Liver (tissue), 3 donors: ENCODE results near the gene NCBP2.

Source experiments
- GABPA ChIP-seq, 2 donors: IDR thresholded peaks in 1 of 2; conservative IDR thresholded peaks in 1 of 2; 2 replicates each; pipeline ENCODE4 v1.6.1; 2016; ENCODE audit warnings: antibody characterized with exemption in 2 of 2, mild to moderate bottlenecking in 1 of 2, moderate library complexity in 1 of 2
- HNF4G ChIP-seq: IDR thresholded peaks from 2 replicates; pipeline ENCODE4 v1.6.1; 2016; ENCODE audit warnings: antibody characterized with exemption
- RAD21 ChIP-seq, 2 donors: IDR thresholded peaks; 2 replicates each; pipeline ENCODE4 v1.6.1; 2016; ENCODE audit warnings: antibody characterized with exemption in 2 of 2, mild to moderate bottlenecking in 2 of 2
- SP1 ChIP-seq: IDR thresholded peaks from 2 replicates; pipeline ENCODE4 v1.6.1; 2018; ENCODE audit warnings: antibody characterized with exemption, mild to moderate bottlenecking
- YY1 ChIP-seq: IDR thresholded peaks from 2 replicates; pipeline ENCODE4 v1.6.1; 2016; ENCODE audit warnings: antibody characterized with exemption, mild to moderate bottlenecking
- TF ChIP-seq, protein P1 (sequence below): fragments of 150-350 bp; IDR thresholded peaks from 2 replicates; pipeline ENCODE4 v1.5.1; 2017; ENCODE audit warnings: improper control_type of control experiment, low read depth, low read length; ENCODE audit not compliant: missing input control
- TF ChIP-seq, protein P2 (sequence below): IDR thresholded peaks from 2 replicates; pipeline ENCODE4 v1.6.1; 2016; ENCODE audit warnings: antibody characterized with exemption, mild to moderate bottlenecking
- donor health status: healthy.
- donor health status: healthy.

DNA sequence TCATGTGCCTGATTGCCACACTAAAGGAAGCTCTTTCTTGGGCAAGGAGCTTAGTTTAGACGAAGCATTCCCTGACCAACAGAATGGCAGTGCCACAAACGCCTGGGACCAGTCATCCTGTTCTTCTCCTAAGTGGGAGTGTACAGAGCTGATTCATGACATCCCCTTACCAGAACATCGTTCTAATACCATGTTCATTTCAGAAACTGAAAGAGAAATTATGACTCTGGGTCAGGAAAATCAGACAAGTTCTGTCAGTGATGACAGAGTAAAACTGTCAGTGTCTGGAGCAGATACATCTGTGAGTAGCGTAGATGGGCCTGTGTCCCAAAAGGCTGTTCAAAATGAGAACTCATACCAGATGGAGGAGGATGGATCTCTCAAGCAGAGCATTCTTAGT, 56.2 kb downstream of the NCBP2 start:
- TF ChIP-seq, protein P1, sequence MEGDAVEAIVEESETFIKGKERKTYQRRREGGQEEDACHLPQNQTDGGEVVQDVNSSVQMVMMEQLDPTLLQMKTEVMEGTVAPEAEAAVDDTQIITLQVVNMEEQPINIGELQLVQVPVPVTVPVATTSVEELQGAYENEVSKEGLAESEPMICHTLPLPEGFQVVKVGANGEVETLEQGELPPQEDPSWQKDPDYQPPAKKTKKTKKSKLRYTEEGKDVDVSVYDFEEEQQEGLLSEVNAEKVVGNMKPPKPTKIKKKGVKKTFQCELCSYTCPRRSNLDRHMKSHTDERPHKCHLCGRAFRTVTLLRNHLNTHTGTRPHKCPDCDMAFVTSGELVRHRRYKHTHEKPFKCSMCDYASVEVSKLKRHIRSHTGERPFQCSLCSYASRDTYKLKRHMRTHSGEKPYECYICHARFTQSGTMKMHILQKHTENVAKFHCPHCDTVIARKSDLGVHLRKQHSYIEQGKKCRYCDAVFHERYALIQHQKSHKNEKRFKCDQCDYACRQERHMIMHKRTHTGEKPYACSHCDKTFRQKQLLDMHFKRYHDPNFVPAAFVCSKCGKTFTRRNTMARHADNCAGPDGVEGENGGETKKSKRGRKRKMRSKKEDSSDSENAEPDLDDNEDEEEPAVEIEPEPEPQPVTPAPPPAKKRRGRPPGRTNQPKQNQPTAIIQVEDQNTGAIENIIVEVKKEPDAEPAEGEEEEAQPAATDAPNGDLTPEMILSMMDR = no peak
- TF ChIP-seq SP1 (no peak), YY1 (no peak), HNF4G (no peak), GABPA (IDR thresholded peaks at IDR 0.05 in 1 of 2, conservative IDR thresholded peaks at IDR 0.05 in 1 of 2) (no peak), RAD21 (IDR thresholded peaks at IDR 0.05) (no peak)
- TF ChIP-seq, protein P2, sequence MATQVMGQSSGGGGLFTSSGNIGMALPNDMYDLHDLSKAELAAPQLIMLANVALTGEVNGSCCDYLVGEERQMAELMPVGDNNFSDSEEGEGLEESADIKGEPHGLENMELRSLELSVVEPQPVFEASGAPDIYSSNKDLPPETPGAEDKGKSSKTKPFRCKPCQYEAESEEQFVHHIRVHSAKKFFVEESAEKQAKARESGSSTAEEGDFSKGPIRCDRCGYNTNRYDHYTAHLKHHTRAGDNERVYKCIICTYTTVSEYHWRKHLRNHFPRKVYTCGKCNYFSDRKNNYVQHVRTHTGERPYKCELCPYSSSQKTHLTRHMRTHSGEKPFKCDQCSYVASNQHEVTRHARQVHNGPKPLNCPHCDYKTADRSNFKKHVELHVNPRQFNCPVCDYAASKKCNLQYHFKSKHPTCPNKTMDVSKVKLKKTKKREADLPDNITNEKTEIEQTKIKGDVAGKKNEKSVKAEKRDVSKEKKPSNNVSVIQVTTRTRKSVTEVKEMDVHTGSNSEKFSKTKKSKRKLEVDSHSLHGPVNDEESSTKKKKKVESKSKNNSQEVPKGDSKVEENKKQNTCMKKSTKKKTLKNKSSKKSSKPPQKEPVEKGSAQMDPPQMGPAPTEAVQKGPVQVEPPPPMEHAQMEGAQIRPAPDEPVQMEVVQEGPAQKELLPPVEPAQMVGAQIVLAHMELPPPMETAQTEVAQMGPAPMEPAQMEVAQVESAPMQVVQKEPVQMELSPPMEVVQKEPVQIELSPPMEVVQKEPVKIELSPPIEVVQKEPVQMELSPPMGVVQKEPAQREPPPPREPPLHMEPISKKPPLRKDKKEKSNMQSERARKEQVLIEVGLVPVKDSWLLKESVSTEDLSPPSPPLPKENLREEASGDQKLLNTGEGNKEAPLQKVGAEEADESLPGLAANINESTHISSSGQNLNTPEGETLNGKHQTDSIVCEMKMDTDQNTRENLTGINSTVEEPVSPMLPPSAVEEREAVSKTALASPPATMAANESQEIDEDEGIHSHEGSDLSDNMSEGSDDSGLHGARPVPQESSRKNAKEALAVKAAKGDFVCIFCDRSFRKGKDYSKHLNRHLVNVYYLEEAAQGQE = no peak
